Lung (tissue), 12 donors: ENCODE data around the gene ACAA1. TPM values are rescaled to one million over a fixed set of nuclear protein-coding genes. Genes with fewer than 3 reads are reported as not detected.

ENCODE experiments used
- ATAC-seq: fragments of 200-7000 bp; cut with Tn5 transposase; one replicate; pipeline ENCODE4 v1.9.1; 2020; ENCODE audit warnings: moderate number of reproducible peaks; ENCODE audit not compliant: insufficient read depth, low FRiP score
- DNase-seq, 3 donors: peaks; one replicate each; pipeline ENCODE4 v3.0.0-alpha.2; 2013 to 2017
- H3K27ac ChIP-seq, 2 donors: one replicate each; pipeline ENCODE4 v1.5.1; 2013; ENCODE audit warnings: mild to moderate bottlenecking in 2 of 2, moderate library complexity in 2 of 2, control low read depth in 1 of 2, inconsistent platforms in 1 of 2, low read depth in 1 of 2, low read length in 1 of 2
- H3K27me3 ChIP-seq, 3 donors: one replicate each; pipeline ENCODE4 v1.5.1; 2013; ENCODE audit warnings: low read length in 2 of 3; ENCODE audit not compliant: control insufficient read depth in 3 of 3, insufficient read depth in 3 of 3
- H3K36me3 ChIP-seq, 4 donors: one replicate each; pipeline ENCODE4 v1.5.1; 2013; ENCODE audit warnings: low read length in 4 of 4, mild to moderate bottlenecking in 1 of 4, moderate library complexity in 1 of 4; ENCODE audit not compliant: control insufficient read depth in 4 of 4, insufficient read depth in 4 of 4
- H3K4me1 ChIP-seq, 5 donors: one replicate each; pipeline ENCODE4 v1.5.1; 2013; ENCODE audit warnings: low read length in 5 of 5, mild to moderate bottlenecking in 2 of 5, moderate library complexity in 1 of 5; ENCODE audit not compliant: control insufficient read depth in 5 of 5, insufficient read depth in 5 of 5
- H3K4me3 ChIP-seq: one replicate; pipeline ENCODE4 v1.5.1; 2013; ENCODE audit warnings: mild to moderate bottlenecking, control low read depth, moderate library complexity
- H3K9ac ChIP-seq, 2 donors: one replicate each; pipeline ENCODE4 v1.5.1; 2013; ENCODE audit warnings: low read length in 2 of 2, control low read depth in 1 of 2; ENCODE audit not compliant: insufficient read depth in 1 of 2
- H3K9me3 ChIP-seq, 4 donors: one replicate each; pipeline ENCODE4 v1.5.1; 2013; ENCODE audit warnings: low read length in 3 of 4, mild to moderate bottlenecking in 1 of 4, moderate library complexity in 1 of 4; ENCODE audit not compliant: control insufficient read depth in 4 of 4, insufficient read depth in 3 of 4
- WGBS, 2 donors: extraction: QIAGEN DNeasy Blood & Tissue Kit; methylation state at CpG; one replicate each; pipeline ENCODE4 v1.1.7; 2013; 5-methylcytosine and 5-hydroxymethylcytosine counted together
- polyA plus RNA-seq, 2 donors: library from polyadenylated mRNA; stranded (reverse); fragments of 200-250 nt; gene quantifications; one replicate each; pipeline ENCODE4 v1.2.1, GENCODE V29; 2013
- total RNA-seq, 2 donors: library from RNA; depleted of rRNA in 1 of 2; stranded (reverse); fragments of >200 nt in 1 of 2; gene quantifications; one replicate each; pipeline ENCODE4 v1.2.1, GENCODE V29; 2014 to 2021
- TF ChIP-seq, protein P1 (sequence below): IDR thresholded peaks from 2 replicates; pipeline ENCODE4 v1.5.1; 2012; ENCODE audit warnings: mild to moderate bottlenecking; ENCODE audit errors: control extremely low read depth, extremely low read depth
- donor health status: control.
- donor health status: control.
- donor health status: Bipolar disorder and iron deficiency.
- donor health status: healthy.
- donor health status: DM: yes; HTN: yes; CAD: no.

ACAA1 gene
- total and polyA plus RNA-seq, 4 donors, result 50.1 to 112 (median 89.0) TPM

DNA sequence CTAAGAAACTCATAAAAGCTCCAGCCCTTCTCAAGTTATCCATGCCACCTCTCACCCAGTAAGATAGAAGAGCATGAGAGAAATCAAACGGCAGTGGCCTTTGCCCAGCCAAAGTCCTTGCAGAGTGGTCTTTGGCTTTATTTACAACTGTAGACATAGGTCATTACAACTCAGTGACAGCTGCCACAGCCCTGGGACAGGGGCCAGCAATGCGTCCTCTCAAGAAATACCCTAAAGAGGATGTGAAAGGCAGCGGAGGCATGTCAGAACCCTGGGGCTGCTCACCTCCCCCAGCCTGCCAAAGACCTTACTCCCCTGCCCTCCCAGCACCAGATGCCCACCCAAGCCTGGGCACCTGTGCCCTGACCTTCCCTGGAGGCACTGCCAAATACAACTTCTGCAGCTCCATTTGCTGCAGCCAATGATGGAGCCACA, 6.3 kb downstream of the ACAA1 start:
- no peak overlapping the region for H3K4me3 ChIP-seq
- no peaks in the 10 kb centered on the region for H3K27me3 ChIP-seq
- no peak overlapping the region for H3K27ac ChIP-seq
- ATAC-seq (no peak), DNase-seq (no peak)
- peaks cover 0 to 24% (median 0%) of the 10 kb centered on the region in 5 donors for H3K4me1 ChIP-seq
- WGBS, 2 donors, result 74 to 76% methylated on average over 3 of the region's 3 CpGs
- peaks cover 10 to 54% (median 48%) of the 10 kb centered on the region in 4 donors for H3K36me3 ChIP-seq
- no peak overlapping the region for H3K9ac ChIP-seq
- H3K9me3 ChIP-seq, result no peaks in the 10 kb centered on the region
- TF ChIP-seq, protein P1, sequence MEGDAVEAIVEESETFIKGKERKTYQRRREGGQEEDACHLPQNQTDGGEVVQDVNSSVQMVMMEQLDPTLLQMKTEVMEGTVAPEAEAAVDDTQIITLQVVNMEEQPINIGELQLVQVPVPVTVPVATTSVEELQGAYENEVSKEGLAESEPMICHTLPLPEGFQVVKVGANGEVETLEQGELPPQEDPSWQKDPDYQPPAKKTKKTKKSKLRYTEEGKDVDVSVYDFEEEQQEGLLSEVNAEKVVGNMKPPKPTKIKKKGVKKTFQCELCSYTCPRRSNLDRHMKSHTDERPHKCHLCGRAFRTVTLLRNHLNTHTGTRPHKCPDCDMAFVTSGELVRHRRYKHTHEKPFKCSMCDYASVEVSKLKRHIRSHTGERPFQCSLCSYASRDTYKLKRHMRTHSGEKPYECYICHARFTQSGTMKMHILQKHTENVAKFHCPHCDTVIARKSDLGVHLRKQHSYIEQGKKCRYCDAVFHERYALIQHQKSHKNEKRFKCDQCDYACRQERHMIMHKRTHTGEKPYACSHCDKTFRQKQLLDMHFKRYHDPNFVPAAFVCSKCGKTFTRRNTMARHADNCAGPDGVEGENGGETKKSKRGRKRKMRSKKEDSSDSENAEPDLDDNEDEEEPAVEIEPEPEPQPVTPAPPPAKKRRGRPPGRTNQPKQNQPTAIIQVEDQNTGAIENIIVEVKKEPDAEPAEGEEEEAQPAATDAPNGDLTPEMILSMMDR, result no peak

DNA sequence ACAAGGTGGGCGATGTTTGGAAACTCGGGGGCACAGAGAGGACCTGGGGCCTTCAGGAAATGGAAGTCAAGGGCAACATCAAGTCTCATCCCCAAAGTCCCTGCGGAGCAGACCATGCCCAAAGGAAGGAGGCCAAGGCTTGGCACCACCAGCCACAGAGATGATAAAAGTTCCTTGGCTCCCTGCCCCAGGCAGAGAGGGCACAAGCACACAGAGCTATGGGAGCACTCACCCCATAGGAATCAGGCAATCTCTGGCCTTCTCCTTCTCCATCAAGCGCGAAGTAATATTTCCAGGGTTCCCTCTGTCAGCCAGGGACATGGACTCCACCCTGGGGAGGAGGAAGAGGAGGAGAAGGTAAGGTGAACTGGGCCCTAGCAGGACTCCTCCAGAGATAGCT, 7.9 kb downstream of the ACAA1 start:
- Histone ChIP-seq H3K4me1 (peaks cover 0 to 19% (median 0%) of the 10 kb centered on the region in 5 donors), H3K27me3 (no peaks in the 10 kb centered on the region), H3K9ac (no peak overlapping the region), H3K9me3 (no peaks in the 10 kb centered on the region), H3K4me3 (no peak overlapping the region), H3K27ac (peak overlapping the region in 1 of 2 donors; percentile 26), H3K36me3 (peaks cover 13 to 61% (median 47%) of the 10 kb centered on the region in 4 donors)
- DNase-seq (no peak), ATAC-seq (no peak)
- TF ChIP-seq, protein P1, result no peak
- 92 to 96% methylated on average over 5 of the region's 5 CpGs for WGBS, 2 donors

DNA sequence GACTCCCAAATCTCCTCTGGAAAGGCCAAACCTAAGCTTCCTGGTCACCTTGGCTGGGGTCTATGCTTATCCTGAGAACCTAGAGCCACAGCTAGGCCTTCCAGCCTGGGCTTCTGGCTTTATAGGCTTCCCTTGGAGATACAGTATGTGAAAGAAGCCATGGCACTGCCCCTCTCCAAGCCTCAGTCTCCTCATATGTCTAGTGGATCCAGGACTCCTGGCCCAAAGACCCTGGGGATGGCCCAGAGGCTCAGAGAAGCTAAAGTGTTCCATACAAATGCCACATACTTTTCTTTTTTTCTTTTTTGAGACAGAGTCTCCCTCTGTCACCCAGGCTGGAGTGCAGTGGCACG, 8.6 kb downstream of the ACAA1 start:
- H3K36me3 ChIP-seq, result peaks cover 13 to 55% (median 43%) of the 10 kb centered on the region in 4 donors
- WGBS, 2 donors, result 93 to 96% methylated on average over 1 of the region's 1 CpG
- no peak for DNase-seq
- H3K9ac ChIP-seq, result no peak overlapping the region
- peak overlapping the region in 1 of 2 donors; percentile 70 for H3K27ac ChIP-seq
- H3K27me3 ChIP-seq, result no peaks in the 10 kb centered on the region
- no peak for ATAC-seq
- no peak overlapping the region for H3K4me3 ChIP-seq
- peaks cover 0 to 14% (median 0%) of the 10 kb centered on the region in 5 donors for H3K4me1 ChIP-seq
- TF ChIP-seq, protein P1, result no peak
- H3K9me3 ChIP-seq, result no peaks in the 10 kb centered on the region
